GM19351 (cell line): Measurements from ENCODE around the gene SNAP25.

Experiments used
- ATAC-seq: cut with Tn5 transposase; IDR thresholded peaks from one replicate; pipeline ENCODE4 v1.9.1; 2021; ENCODE audit warnings: mild to moderate bottlenecking, moderate library complexity; ENCODE audit not compliant: unreplicated experiment

SNAP25 gene

GRCh38 chr20:10218536-10219451, at the start of gene SNAP25:
TSS of gene SNAP25 (plus strand) at chr20:10218830. CDS start at chr20:10275492, 56,662 bp downstream.
- ATAC-seq, result no peak

GRCh38 chr20:10169752-10170151, 48.9 kb upstream of the SNAP25 start:
- no peak for ATAC-seq

GRCh38 chr20:10170261-10170660, 48.4 kb upstream of the SNAP25 start:
- ATAC-seq, result no peak

DNA sequence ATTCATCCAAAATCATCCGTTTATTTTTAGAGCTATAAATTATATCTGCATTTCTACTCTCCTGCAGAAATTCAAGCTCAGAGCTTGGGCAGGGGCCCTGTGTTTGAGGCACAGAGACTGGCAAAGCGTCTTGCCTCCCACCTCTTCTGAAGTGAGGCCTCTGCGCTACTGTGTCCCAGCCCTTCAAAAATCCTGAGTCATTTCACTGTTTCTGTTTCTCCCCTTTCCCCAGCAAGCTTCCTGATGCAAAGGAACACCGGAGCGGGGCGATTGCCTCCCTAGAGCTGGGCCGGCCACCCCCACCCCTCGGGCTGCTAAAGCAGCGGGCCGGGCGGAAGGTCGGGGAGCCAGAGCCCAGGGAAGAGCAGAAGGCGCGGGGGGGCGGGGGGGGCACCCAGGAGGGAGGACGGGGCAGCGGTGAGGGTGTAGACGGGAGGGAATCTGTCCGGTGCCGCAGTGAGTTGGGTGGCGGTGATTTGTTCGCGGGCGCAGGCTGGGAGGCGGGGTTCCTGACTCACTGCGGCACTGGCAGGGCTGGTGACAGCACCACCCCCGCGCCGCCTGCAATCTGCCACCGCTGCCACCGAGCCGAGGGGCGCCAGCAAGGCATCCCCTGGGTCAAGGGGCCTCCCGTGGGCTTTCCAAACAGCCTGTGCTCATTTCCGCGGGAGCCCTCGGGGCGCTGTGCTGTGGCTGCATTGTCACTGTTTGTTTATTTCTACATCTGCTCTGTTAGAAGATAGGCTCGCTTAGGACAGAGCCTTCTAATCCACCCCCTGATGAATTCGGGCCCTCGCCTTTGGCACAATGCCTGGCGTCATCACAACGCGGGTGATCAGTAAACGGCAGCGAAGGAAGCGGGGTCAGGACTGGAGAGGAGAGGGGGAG, 46.5 kb upstream of the SNAP25 start:
- no peak for ATAC-seq

GRCh38 chr20:10172998-10173655, 45.5 kb upstream of the SNAP25 start:
- no peak for ATAC-seq

DNA sequence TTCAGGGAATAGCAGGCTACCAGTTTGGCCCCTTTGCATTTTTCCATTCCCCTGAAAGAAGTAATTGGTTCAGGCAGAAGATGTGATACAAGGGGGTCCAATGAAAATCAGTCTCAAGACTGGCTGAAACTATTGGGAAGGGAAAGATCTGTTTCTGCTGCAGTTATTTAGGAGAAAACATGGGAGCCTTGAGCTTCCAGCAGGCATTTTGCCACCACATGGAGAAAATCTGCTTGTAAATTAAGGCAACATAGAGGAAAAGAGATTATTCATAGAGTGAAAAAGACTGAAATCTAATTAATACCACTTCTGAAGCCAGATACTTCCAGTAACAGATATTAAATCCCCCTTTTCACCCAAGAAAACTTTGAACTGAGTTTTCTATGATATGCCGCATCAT, 44.2 kb upstream of the SNAP25 start:
- ATAC-seq, result no peak

DNA sequence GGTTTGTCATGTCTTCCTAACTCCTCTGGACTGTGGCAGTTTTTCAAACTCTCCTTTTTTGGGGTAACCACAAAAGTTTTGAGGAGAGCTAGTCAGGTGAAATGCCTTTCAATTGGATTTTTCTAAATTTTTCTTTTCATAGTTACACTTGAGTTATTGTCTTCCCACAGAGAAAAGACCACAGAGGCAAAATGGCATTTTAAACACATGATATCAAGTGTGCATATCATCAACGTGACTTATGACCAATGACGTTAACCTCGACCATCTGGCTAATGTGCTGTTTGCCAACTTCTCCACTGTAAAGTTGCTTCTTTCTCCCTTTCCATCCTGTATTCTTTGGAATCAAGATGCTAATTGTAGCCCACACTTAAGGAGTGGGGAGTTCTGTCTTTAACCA, 41.3 kb upstream of the SNAP25 start:
- ATAC-seq, result no peak

- ATAC-seq, result no peak
Observed at GRCh38 chr20:10178091-10178490, 40.5 kb upstream of the SNAP25 start.

DNA sequence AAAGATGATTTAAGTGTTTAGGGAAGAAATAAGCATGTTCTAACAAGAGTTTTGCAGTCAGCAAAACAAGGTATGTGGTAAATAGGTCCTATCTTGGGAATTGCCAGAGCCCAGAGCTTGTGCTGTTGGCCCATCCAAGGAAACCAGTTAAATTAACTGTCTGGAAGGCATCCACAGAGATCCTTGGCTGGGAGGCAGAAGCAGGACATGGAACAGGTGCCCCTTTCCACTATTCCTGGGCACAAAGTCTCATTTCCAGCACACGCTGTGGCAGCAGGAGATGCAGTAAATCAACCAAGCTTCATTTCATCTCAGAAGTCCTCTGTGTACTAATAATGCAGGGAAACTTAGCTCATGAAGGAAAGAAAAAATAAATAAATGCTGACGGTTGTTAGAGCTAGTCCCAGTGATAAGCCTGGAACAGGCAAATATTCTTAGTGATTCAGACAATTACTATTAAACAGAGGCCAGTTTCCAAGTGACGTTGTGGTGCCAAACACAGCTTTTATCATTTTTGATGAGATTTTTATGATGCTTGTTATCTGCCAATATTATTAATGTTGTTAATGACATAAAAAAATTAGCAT, 39.8 kb upstream of the SNAP25 start:
- ATAC-seq, result no peak

DNA sequence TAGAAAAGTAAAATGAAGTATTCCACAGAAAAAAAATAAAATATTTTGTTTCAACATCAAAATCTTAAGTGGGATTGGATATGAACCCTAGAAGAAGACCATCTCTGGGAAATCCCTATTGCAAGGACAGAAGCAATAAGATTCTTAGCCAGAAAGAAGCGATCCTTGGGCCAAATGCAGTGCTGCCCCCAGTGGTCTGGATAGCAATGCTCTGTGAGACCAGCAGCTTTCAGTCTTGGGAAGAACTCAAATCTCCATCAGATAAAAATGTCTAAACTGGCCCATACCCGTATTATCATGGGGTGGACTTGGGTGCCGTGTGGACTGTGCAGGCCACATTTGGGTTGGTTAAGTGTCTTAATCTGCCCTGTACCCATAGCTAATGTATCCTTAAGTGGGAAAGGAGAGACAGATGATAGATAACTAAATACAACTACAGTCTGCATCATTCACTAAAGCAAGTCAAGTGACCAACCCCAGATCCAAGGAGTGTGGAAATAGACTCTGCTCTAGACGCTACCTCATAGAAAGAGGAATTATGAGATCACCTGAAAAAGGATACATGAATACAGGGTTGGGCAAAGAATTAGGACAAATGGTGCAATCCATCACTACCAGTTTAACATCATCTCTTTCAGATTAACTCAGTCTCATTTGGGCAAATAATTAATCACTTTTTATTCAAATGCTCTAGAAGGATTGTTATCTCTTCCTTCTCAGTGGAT, 38.9 kb upstream of the SNAP25 start:
- peak; percentile 45 for ATAC-seq

DNA sequence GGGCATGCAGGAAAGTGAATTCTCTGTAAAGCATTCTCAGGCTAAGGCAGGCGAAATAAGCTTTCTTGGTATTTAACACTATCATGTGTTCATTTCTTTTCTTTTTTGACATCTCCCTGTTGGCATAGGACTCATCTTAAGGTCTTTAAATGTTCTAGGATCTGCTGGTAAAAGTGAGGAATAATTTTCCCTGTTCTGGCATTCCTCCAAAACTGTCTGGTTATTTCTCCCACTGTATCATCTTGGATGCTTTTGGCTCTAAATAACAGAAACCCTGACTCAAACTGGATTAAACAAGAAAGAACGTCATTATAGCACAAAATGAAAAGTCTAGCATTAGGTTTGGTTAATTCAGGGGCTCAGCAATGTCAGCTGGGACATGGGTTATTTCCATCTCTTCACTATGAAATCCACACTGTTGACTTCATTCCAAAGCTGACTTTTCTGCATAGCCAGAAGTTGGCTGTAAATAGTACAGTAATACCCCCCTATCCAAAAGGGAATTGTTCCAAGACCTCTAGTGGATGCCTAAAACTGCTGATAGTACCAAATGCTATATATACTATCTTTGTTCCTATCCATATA, 37.9 kb upstream of the SNAP25 start:
- ATAC-seq, result no peak

GRCh38 chr20:10185741-10186558, 32.7 kb upstream of the SNAP25 start:
- ATAC-seq, result no peak

GRCh38 chr20:10190456-10190855, 28.2 kb upstream of the SNAP25 start:
- no peak for ATAC-seq

GRCh38 chr20:10192171-10192570, 26.5 kb upstream of the SNAP25 start:
- ATAC-seq, result no peak

- no peak for ATAC-seq
Observed at GRCh38 chr20:10194166-10194565, 24.5 kb upstream of the SNAP25 start.

GRCh38 chr20:10200330-10200729, 18.3 kb upstream of the SNAP25 start:
- ATAC-seq, result no peak

- no peak for ATAC-seq
Observed at GRCh38 chr20:10201321-10201870, 17.2 kb upstream of the SNAP25 start.

- ATAC-seq, result no peak
Observed at GRCh38 chr20:10209091-10209490, 9.5 kb upstream of the SNAP25 start.

DNA sequence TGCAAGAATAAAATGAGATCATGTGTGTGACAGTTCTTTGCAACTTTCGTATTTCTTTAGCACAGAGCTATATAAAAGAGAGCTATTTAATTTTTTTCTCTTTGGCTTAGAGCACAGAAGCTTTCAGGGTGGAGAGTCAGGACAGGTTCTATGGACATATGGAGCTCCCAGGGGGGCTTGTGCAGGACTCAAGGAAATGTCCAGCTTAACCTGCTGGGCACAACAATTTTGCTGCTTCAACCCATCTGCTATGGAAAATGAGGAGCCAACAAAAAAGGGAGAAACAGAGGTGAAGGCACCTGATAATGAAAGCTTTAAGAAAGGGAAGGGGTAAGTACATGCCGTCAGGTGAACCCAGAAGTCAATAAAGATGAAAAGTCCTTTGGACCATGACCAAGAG, 5.1 kb upstream of the SNAP25 start:
- ATAC-seq, result no peak
